Immature natural killer cell (primary cell): ENCODE measurements around the gene COX7A2L. TPM values are rescaled to one million over a fixed set of nuclear protein-coding genes. Genes with fewer than 3 reads are reported as not detected.

Experiments
- DNase-seq, 3 donors: peaks; one replicate each; pipeline ENCODE4 v3.0.0; 2022; ENCODE audit warnings: mixed read lengths in 1 of 3
- H3K27ac Mint-ChIP-seq, 6 donors: one replicate each; pipeline ENCODE4 v1.8.0; 2020; ENCODE audit warnings: mixed read lengths in 6 of 6, mild to moderate bottlenecking in 5 of 6, inconsistent platforms in 4 of 6, moderate library complexity in 3 of 6
- H3K27me3 Mint-ChIP-seq, 3 donors: one replicate each; pipeline ENCODE4 v1.8.0; 2020 to 2021; ENCODE audit warnings: low read depth in 3 of 3, mild to moderate bottlenecking in 3 of 3, mixed read lengths in 3 of 3, moderate library complexity in 3 of 3, inconsistent platforms in 1 of 3
- H3K36me3 Mint-ChIP-seq, 3 donors: one replicate each; pipeline ENCODE4 v1.8.0; 2020; ENCODE audit warnings: mixed read lengths in 3 of 3, inconsistent platforms in 2 of 3, mild to moderate bottlenecking in 2 of 3
- H3K4me1 Mint-ChIP-seq, 2 donors: one replicate each; pipeline ENCODE4 v1.8.0; 2020; ENCODE audit warnings: inconsistent platforms in 2 of 2, mild to moderate bottlenecking in 2 of 2, mixed read lengths in 2 of 2, moderate library complexity in 1 of 2
- H3K4me3 Mint-ChIP-seq, 5 donors: one replicate each; pipeline ENCODE4 v1.8.0; 2020; ENCODE audit warnings: mild to moderate bottlenecking in 5 of 5, mixed read lengths in 5 of 5, inconsistent platforms in 3 of 5, moderate library complexity in 3 of 5
- H3K9me3 Mint-ChIP-seq, 6 donors: one replicate each; pipeline ENCODE4 v1.8.0; 2020; ENCODE audit warnings: mild to moderate bottlenecking in 6 of 6, mixed read lengths in 6 of 6, inconsistent platforms in 4 of 6, moderate library complexity in 3 of 6
- polyA plus RNA-seq, 3 donors: library from polyadenylated mRNA; unstranded; fragments of 300-500 nt; fragmentation: Illumina TruSeq; gene quantifications; one replicate each; pipeline ENCODE4 v1.2.3, GENCODE V29; 2021

Gene COX7A2L
- polyA plus RNA-seq, 3 donors from 2014 or later: 172 to 205 (median 202) TPM

GRCh38 chr2:42314892-42315468 is 46.0 kb downstream of the COX7A2L start:
- no peaks in the 10 kb centered on the region for H3K4me1 Mint-ChIP-seq
- peaks cover 3 to 27% (median 11%) of the 10 kb centered on the region in 3 donors for H3K36me3 Mint-ChIP-seq
- peaks cover 0 to 2% (median 0%) of the 10 kb centered on the region in 3 donors for H3K27me3 Mint-ChIP-seq
- no peaks in the 10 kb centered on the region for H3K9me3 Mint-ChIP-seq
- DNase-seq: no peak
- H3K27ac Mint-ChIP-seq: no peak overlapping the region
- H3K4me3 Mint-ChIP-seq: no peak overlapping the region

- H3K4me3 Mint-ChIP-seq: no peak overlapping the region
- H3K9me3 Mint-ChIP-seq: no peaks in the 10 kb centered on the region
- H3K27me3 Mint-ChIP-seq: peaks cover 0 to 2% (median 0%) of the 10 kb centered on the region in 3 donors
- H3K4me1 Mint-ChIP-seq: peaks cover 0 to 5% of the 10 kb centered on the region in 2 donors
- no peak overlapping the region for H3K27ac Mint-ChIP-seq
- peaks cover 6 to 26% (median 7%) of the 10 kb centered on the region in 3 donors for H3K36me3 Mint-ChIP-seq
- DNase-seq: no peak
These were observed 48.9 kb downstream of the COX7A2L start for GRCh38 chr2:42312106-42312505.

- no peak overlapping the region for H3K4me3 Mint-ChIP-seq
- H3K27me3 Mint-ChIP-seq: peaks cover 0 to 2% (median 1%) of the 10 kb centered on the region in 3 donors
- no peak for DNase-seq
- H3K9me3 Mint-ChIP-seq: no peaks in the 10 kb centered on the region
- H3K4me1 Mint-ChIP-seq: peaks cover 2 to 14% of the 10 kb centered on the region in 2 donors
- H3K27ac Mint-ChIP-seq: peak overlapping the region in 1 of 6 donors; percentile 2
- peaks cover 12 to 25% (median 19%) of the 10 kb centered on the region in 3 donors for H3K36me3 Mint-ChIP-seq
These were observed 51.0 kb downstream of the COX7A2L start for GRCh38 chr2:42310007-42310515.

- Mint-ChIP-seq H3K4me1 (peaks cover 2 to 14% of the 10 kb centered on the region in 2 donors), H3K36me3 (peaks cover 9 to 20% (median 17%) of the 10 kb centered on the region in 3 donors), H3K27ac (peak overlapping the region in 1 of 6 donors; percentile 3), H3K27me3 (peaks cover 0 to 2% (median 1%) of the 10 kb centered on the region in 3 donors), H3K4me3 (no peak overlapping the region), H3K9me3 (no peaks in the 10 kb centered on the region)
- DNase-seq: no peak
These were observed 51.7 kb downstream of the COX7A2L start for GRCh38 chr2:42309366-42309765.

GRCh38 chr2:42307180-42307579 is 53.8 kb downstream of the COX7A2L start:
- Mint-ChIP-seq H3K27ac (peak overlapping the region in 1 of 6 donors; percentile 7), H3K9me3 (no peaks in the 10 kb centered on the region), H3K27me3 (peaks cover 0 to 3% (median 2%) of the 10 kb centered on the region in 3 donors), H3K4me1 (peaks cover 2 to 14% of the 10 kb centered on the region in 2 donors), H3K4me3 (no peak overlapping the region), H3K36me3 (peaks cover 24 to 33% (median 26%) of the 10 kb centered on the region in 3 donors)
- no peak for DNase-seq

GRCh38 chr2:42304059-42304713 is 56.8 kb downstream of the COX7A2L start:
- no peak for DNase-seq
- H3K36me3 Mint-ChIP-seq: peaks cover 34 to 38% (median 36%) of the 10 kb centered on the region in 3 donors
- H3K4me1 Mint-ChIP-seq: peaks cover 11 to 27% of the 10 kb centered on the region in 2 donors
- peaks cover 0 to 3% (median 1%) of the 10 kb centered on the region in 3 donors for H3K27me3 Mint-ChIP-seq
- no peak overlapping the region for H3K4me3 Mint-ChIP-seq
- no peak overlapping the region for H3K27ac Mint-ChIP-seq
- H3K9me3 Mint-ChIP-seq: no peaks in the 10 kb centered on the region

- Mint-ChIP-seq H3K27ac (no peak overlapping the region), H3K27me3 (peaks cover 0 to 3% (median 1%) of the 10 kb centered on the region in 3 donors), H3K4me1 (peaks cover 20 to 36% of the 10 kb centered on the region in 2 donors)
These were observed 57.8 kb downstream of the COX7A2L start for GRCh38 chr2:42303252-42303651.

GRCh38 chr2:42300527-42300926 is 60.5 kb downstream of the COX7A2L start:
- no peak overlapping the region for H3K27ac Mint-ChIP-seq
- peaks cover 0 to 4% (median 1%) of the 10 kb centered on the region in 3 donors for H3K27me3 Mint-ChIP-seq
- no peak overlapping the region for H3K4me3 Mint-ChIP-seq
- H3K36me3 Mint-ChIP-seq: peaks cover 24 to 35% (median 32%) of the 10 kb centered on the region in 3 donors
- peaks cover 40 to 52% of the 10 kb centered on the region in 2 donors for H3K4me1 Mint-ChIP-seq
- no peaks in the 10 kb centered on the region for H3K9me3 Mint-ChIP-seq
- no peak for DNase-seq

More at GRCh38 chr2:42303252-42303651, 57.8 kb downstream of the COX7A2L start:
- DNase-seq: no peak
- Mint-ChIP-seq H3K36me3 (peaks cover 34 to 38% (median 37%) of the 10 kb centered on the region in 3 donors), H3K4me3 (no peak overlapping the region), H3K9me3 (no peaks in the 10 kb centered on the region)

Other genes with a start within 250 kb of the COX7A2L start
- gene EML4, start 191.9 kb downstream of the COX7A2L start, polyA plus RNA-seq: 10 to 100 TPM; 16.1 to 35.3 (median 28.9) TPM
- not detected for gene KCNG3, start 132.8 kb upstream of the COX7A2L start, polyA plus RNA-seq
- gene MTA3, start 207.4 kb upstream of the COX7A2L start, polyA plus RNA-seq: 1 to 10 TPM; 3.8 to 7.5 (median 7.0) TPM